T-helper 17 cell (primary cell): ENCODE measurements around the gene FKBP5. TPM values are rescaled to one million over a fixed set of nuclear protein-coding genes. Genes with fewer than 3 reads are reported as not detected.

Experiments
- ATAC-seq: fragments of 150-1000 bp; cut with Tn5 transposase; 2 replicates; pipeline ENCODE4 v1.10.0; 2021; ENCODE audit warnings: mild to moderate bottlenecking, moderate library complexity
- DNase-seq, 3 donors: peaks; one replicate each; pipeline versions ENCODE4 v3.0.0 to v3.0.0-alpha.2; 2020 to 2021
- H3K9me3 ChIP-seq: one replicate; pipeline ENCODE4 v1.7.0; 2013; ENCODE audit warnings: low read length, mild to moderate bottlenecking; ENCODE audit not compliant: control insufficient read depth, poor library complexity, severe bottlenecking
- H3K27ac Mint-ChIP-seq: one replicate; pipeline ENCODE4 v1.8.0; 2022; ENCODE audit warnings: mild to moderate bottlenecking, moderate library complexity, mixed read lengths
- H3K27me3 Mint-ChIP-seq: one replicate; pipeline ENCODE4 v1.8.0; 2022; ENCODE audit warnings: mixed read lengths
- H3K36me3 Mint-ChIP-seq: one replicate; pipeline ENCODE4 v1.8.0; 2022; ENCODE audit warnings: low read depth, mixed read lengths
- H3K4me1 Mint-ChIP-seq: one replicate; pipeline ENCODE4 v1.8.0; 2022; ENCODE audit warnings: mild to moderate bottlenecking, mixed read lengths
- H3K4me3 Mint-ChIP-seq: one replicate; pipeline ENCODE4 v1.8.0; 2022; ENCODE audit warnings: mild to moderate bottlenecking, moderate library complexity, mixed read lengths
- total RNA-seq, 4 donors: library from RNA in 2 of 4; stranded (reverse) in 2 of 4; gene quantifications; one replicate each; pipeline ENCODE4 v1.2.3 and lab custom pipeline; 2022 to 2026

FKBP5 gene
- total RNA-seq, 2 donors from 2014 or later = 53.3 to 60.8 TPM

DNA sequence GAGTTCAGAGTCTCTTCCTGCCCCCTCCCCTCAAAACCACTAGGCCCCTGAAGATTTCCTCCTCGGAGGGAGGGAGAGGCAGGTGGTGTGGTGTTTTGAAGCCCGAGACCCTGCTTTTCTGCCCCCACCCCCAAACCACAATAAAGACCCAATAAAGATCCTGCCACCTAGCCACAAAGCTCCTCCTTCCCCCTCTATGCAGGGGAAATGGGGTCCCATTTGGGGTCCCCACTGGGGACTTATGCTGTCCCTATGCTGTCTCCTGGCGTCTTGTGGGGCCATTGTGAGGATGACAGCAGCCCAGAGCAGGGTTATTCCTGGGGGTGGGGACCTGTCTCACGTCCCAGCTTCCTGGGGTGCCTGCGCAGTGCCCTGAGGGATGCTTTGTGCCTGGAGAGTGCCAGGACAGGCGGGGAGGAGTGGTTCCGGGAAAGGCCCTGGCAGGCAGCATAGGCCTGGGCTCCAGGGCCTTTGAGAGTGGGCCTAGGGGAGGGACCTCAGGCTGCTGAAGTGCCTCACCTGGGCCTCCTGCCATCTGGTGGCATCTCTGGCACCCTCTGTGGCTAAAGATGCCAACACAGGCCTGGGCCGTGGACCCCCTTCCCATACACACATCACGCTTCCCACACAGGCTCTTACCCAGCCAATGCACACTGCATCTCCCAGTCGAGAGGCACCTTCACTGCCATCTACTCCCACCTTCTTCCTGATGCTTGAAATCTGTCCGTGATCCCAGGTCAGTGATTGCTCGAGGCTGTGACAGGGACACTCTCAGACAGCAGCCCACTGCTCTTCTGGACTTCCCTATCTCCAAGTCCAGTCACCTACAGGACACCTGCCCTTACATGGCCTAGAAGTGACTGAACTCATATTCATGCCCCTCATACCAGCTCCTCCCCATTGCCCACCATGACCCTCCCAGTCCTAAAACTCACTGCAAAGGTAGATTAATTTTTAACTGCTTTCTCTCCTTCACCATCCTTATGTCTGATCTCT is 40.3 kb upstream of the FKBP5 start:
- no peaks in the 10 kb centered on the region for H3K9me3 ChIP-seq
- DNase-seq (peak in 1 of 3 donors; percentile 26), ATAC-seq (no peak)
- Mint-ChIP-seq H3K4me1 (peaks cover 71% of the 10 kb centered on the region), H3K27me3 (no peaks in the 10 kb centered on the region), H3K36me3 (no peaks in the 10 kb centered on the region), H3K27ac (peak overlapping the region; percentile 98), H3K4me3 (peak overlapping the region; percentile 91)

DNA sequence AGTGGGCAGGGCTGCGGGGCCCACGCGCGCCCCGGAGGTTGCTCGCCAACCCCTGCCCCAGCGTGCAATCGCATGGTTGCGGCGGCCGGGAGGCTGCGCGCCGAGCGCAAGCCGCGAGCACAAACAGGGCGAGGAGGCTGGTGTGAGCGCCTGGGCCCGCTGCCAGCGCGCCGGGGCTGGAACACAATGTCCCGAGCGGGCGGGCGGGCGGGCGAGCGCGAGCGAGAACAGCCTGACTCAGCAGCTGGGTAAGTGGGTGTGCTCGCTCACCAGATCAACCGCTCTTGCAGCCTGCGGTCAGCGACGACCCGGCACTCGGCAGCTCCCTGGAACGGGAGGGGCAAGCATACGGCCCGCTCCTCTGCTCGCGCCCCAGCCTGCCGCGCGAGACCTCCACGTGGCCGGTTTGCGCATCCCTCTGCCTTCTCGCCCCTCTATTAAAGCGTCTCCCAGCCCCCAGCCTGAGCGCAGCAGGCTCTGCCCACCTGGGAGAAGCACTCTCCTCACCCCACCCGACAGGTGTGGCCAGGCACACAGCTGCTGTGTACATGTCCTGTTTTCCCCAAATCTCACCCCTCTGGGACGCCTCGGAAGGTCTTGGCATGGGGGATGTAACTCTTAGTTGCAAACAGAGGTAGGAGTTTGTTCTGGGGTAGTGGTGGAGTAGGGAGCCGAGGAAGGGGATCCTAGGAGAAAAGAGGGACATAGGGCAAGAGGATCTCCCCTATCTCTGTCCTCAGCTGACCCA is 39.4 kb upstream of the FKBP5 start:
- H3K27ac Mint-ChIP-seq = peak overlapping the region; percentile 98

DNA sequence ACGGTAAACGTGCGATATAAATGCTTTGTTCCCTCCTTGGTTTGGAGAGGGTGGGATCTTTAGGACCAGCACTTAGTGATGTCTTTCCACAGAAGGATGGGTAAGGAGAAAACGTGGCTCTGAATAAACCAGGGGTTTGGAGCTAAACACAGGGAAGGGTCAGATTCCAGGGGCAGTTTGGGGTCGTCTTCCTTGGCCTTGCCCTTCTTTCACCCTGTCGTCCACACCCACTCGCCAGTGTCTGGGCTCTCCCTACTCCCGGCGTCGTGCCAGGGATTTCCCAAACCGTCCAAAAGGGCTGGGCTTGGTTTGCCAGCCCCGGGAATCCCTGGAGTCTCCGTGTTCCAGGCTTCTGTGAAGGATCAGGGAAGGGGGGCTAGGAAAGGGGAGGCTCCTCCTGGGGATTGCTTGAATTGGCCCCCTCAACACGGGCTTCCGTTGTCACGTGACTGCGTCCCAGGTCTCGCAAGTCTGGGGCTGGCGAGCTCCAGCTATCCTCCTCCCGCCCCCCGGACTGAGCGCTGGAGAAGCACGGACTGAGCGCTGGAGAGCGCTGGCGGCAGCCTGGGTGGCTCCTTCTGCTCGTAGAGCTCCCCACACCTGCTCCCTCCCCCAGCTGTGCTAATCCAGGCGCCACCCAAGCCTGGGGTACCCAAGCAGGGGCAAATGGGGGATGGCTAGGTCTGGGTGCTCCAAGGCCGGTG is 38.7 kb upstream of the FKBP5 start:
- Mint-ChIP-seq H3K4me3 (peak overlapping the region; percentile 91), H3K4me1 (peaks cover 69% of the 10 kb centered on the region), H3K27me3 (no peaks in the 10 kb centered on the region), H3K27ac (peak overlapping the region; percentile 98), H3K36me3 (peaks cover 3% of the 10 kb centered on the region)
- ATAC-seq = peak; percentile 15
- H3K9me3 ChIP-seq = no peaks in the 10 kb centered on the region
- DNase-seq = peak in 1 of 3 donors; percentile 28

More for the DNA sequence above, 39.4 kb upstream of the FKBP5 start:
- DNase-seq (peak; percentile 74 to 82 (median 76)), ATAC-seq (peak; percentile 66)
- Mint-ChIP-seq H3K4me1 (peaks cover 76% of the 10 kb centered on the region), H3K4me3 (peak overlapping the region; percentile 91), H3K36me3 (peaks cover 3% of the 10 kb centered on the region), H3K27me3 (no peaks in the 10 kb centered on the region)
- no peaks in the 10 kb centered on the region for H3K9me3 ChIP-seq

DNA sequence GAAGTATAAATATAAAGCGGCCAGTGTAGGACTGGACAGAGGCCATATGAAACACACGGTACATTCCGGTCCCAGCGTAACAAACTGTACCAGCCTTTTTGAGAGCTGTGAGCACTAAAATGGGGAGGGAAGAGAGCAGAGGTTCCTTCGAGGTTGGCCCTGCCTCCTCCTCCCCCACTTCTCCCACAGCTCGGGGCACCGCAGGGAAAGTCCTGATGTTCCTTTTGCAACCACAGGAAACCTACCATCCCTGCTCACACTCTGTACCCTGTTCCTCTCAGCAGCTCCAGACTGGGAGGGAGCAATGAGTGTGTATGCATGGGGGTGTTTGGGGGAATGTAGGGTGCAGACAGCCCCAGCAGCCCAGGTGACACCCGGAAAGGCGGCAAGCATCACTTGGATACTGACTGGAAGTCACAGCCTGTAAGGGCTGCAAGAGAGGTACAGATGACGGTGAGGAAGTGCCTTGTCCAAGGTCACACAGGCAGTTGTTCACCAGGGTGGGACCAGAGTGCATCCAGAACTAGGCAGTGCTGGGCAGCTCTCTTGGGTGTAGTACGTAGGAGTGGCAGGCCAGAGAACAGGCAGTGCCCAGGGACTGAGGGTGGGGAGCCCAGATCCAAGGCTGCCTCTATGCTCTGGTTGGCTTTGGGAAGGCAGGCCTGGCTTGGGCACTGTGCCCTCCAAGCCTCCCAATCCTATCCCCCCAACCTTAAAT is 37.2 kb upstream of the FKBP5 start:
- Mint-ChIP-seq H3K4me1 (peaks cover 68% of the 10 kb centered on the region), H3K27me3 (no peaks in the 10 kb centered on the region), H3K36me3 (peaks cover 3% of the 10 kb centered on the region), H3K4me3 (peak overlapping the region; percentile 91), H3K27ac (peak overlapping the region; percentile 98)
- DNase-seq = no peak
- ATAC-seq = no peak
- H3K9me3 ChIP-seq = no peaks in the 10 kb centered on the region

DNA sequence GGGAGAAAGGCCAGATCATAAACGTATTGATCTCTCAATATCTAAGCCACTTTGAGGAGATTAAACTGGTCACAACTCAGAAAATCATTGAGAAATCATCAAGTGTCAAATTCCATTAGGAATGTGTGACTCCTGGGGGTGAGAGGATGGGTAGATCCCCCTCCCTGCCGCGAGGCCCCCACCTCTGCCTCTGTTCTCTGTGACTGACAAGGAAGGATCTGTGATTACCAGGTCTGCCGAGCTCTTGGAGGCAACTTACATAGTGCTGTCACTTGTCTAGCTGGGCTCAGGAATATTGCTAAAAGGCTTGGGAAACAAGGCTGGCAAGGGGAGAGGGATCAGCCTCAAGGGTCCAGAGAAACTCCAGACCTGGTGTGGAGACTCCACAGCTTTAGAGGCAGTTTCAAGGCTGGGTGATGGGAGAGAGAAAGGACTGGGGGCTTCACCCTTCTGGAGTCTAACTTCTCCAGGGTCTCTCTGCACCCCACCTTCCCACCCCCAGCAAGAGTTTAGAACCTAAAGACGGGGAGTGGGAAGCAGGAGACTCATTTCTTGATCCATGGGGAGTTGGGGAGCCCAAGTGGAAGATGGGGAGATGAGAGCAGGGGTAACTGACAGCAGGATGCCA is 36.5 kb upstream of the FKBP5 start:
- Mint-ChIP-seq H3K27me3 (no peaks in the 10 kb centered on the region), H3K36me3 (peaks cover 3% of the 10 kb centered on the region), H3K4me3 (peak overlapping the region; percentile 55), H3K4me1 (peaks cover 69% of the 10 kb centered on the region), H3K27ac (peak overlapping the region; percentile 98)
- DNase-seq = no peak
- no peaks in the 10 kb centered on the region for H3K9me3 ChIP-seq
- no peak for ATAC-seq

DNA sequence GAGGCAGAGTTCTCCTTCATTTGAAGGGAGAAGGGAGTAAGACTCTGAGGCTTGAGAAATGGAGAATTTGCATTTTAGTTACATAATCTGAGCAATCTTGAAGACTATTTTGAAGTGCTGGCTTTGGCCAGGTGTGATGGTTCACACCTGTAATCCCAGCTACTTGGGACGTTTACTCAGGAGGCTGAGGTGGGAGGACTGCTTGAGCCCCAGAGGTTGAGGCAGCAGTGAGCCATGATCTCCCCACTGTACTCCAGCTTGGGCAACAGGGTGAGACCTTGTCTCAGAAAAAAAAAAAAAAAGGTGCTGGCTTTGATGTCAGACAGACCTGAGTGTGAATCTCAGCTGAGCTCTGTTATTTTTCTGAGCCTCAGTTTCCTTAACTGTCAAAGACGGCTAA is 35.8 kb upstream of the FKBP5 start:
- Mint-ChIP-seq H3K27me3 (no peaks in the 10 kb centered on the region), H3K4me1 (peaks cover 69% of the 10 kb centered on the region), H3K4me3 (no peak overlapping the region), H3K27ac (peak overlapping the region; percentile 98), H3K36me3 (peaks cover 3% of the 10 kb centered on the region)
- DNase-seq (no peak), ATAC-seq (no peak)
- H3K9me3 ChIP-seq = no peaks in the 10 kb centered on the region

DNA sequence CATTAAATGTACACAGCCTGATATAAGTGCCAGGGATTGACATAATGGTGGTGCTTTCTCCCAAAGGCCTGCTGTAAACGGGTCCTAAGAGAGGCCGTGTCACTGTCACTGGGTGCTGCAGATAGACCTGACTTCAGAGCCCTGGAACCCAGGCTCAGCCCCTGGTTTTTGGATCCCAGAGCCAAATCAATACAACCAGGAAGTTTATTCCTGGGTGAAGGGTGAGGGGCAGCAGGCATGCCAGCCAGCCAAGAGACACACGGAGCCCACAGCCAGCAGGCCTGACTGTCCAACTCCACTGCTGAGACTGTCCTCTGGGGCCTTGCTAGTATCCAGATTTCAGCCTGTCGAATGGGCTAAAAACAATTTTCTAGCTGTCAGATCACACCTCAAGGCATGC is 35.3 kb upstream of the FKBP5 start:
- H3K36me3 Mint-ChIP-seq = peaks cover 3% of the 10 kb centered on the region
- no peak overlapping the region for H3K4me3 Mint-ChIP-seq
- H3K4me1 Mint-ChIP-seq = peaks cover 67% of the 10 kb centered on the region
- H3K27me3 Mint-ChIP-seq = no peaks in the 10 kb centered on the region
- no peak overlapping the region for H3K27ac Mint-ChIP-seq
- ATAC-seq (no peak), DNase-seq (no peak)
- H3K9me3 ChIP-seq = no peaks in the 10 kb centered on the region

DNA sequence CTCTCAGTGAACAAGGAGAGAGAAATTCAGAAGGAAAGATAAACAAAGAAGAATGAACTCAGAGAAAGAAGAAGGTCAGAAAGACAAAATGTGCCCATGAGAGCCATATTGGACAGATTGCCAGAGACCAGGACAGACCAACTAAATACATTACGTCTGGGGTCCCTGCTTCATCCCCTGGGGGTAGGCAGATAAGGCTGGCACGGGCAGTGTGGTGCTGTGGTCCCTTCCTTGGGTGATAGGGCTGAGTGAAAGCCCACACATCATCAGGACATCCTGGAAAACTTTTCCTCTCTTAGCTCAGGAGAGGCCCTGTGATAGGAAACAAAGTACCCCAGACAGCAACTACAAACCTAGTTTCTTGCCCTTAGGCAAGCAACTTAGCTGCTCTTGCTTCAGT is 34.9 kb upstream of the FKBP5 start:
- H3K9me3 ChIP-seq = no peaks in the 10 kb centered on the region
- ATAC-seq (no peak), DNase-seq (no peak)
- Mint-ChIP-seq H3K36me3 (peaks cover 3% of the 10 kb centered on the region), H3K27me3 (no peaks in the 10 kb centered on the region), H3K4me1 (peaks cover 68% of the 10 kb centered on the region), H3K27ac (peak overlapping the region; percentile 56), H3K4me3 (no peak overlapping the region)

DNA sequence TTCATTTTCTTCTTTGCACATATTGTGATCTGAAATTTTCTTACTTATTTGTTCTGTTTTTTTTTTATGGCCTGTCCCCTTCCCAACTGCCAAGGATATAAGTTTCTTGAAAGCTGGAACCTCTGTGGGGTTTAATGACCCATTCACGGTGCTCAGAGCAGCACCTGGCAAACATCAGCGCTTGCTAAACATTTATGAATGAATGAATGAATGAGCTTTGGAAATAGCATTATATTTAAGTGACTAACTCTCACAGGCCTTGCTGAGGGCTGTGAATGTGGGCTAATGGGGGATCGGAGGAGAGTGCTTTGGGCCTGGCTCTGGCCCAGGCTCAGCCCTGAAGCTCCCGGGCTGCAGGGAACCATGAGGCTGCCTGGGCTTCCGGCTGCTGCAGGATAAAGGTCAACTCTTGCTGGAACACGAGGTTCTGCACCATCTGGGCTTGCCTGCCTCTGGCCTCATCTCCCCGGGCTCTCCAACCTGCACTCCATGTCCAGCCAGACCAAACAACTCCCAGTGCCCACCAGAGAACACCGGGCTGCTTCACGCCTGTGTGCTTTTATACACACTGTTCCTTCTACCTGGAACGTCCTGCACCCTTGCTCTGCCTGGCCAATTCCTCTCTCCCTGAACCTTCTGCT is 33.5 kb upstream of the FKBP5 start:
- Mint-ChIP-seq H3K4me1 (peaks cover 71% of the 10 kb centered on the region), H3K27ac (no peak overlapping the region), H3K4me3 (no peak overlapping the region), H3K27me3 (no peaks in the 10 kb centered on the region), H3K36me3 (peaks cover 3% of the 10 kb centered on the region)
- ATAC-seq (no peak), DNase-seq (no peak)
- no peaks in the 10 kb centered on the region for H3K9me3 ChIP-seq

DNA sequence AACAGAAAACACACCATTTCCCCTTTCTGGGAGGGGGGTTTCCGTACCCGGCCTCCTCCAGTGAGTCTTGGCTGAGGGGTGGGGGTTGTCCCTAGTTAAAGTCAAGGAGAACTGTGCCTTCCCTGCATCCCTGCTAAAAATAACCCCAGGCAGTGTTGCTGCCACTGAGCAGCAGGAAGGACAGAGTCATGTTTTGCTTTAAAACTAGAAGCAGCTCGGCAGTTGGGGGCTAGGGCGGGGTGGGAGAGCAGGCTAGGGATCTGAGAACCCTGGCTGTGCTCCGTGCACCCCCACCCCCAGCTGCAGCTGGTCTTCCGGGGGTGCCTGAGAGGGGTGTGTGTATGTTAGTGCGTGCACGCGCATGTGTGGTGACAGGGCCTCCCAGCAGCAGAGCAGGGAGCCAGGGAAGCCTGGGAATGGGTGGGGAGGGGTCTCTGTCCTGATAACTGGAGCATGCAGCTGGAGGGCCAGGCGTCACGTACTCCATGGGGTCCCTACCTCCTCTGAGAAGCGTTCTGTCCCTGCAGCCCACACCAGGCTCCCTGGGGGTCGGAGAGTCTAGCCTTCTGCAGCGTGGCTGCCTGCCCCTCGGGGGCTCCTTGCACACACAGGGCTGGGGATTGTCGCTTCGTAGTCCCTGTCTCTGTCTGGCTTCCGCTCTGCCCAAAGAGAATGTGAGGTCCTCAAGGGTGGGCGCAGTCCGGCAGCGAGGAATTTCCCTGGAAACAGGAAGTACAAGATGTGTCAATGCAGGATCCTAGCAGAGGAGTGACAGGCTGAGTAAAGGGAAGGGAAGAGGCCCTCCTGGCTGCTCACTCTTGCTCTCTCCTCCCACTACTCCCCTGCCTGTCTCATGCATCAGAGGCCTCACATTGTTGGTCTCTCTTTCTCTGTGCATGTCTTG is 31.4 kb upstream of the FKBP5 start:
- Mint-ChIP-seq H3K36me3 (peaks cover 3% of the 10 kb centered on the region), H3K4me1 (peaks cover 68% of the 10 kb centered on the region), H3K27me3 (no peaks in the 10 kb centered on the region), H3K4me3 (peak overlapping the region; percentile 77), H3K27ac (peak overlapping the region; percentile 90)
- no peaks in the 10 kb centered on the region for H3K9me3 ChIP-seq
- ATAC-seq (peak; percentile 51), DNase-seq (no peak)

DNA sequence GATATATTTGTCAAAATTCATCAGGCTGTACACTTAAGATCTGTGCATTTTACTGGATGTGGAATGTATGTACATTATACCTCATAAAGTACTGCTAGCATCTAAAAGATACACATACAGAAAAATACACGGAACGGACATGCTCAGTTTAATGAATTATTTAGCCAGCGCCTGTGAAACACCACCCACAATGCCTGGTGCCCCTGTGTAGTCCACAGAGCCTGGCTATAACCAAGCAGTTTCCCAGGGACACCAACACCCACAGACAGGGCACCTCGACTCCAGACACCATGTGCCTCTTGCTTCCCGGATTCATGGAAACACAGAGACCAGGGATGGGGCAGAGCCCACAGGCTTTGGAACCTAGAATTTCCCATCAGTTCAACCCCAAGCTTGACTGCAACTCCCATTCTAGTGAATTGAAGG is 30.7 kb upstream of the FKBP5 start:
- no peaks in the 10 kb centered on the region for H3K9me3 ChIP-seq
- Mint-ChIP-seq H3K27me3 (no peaks in the 10 kb centered on the region), H3K4me1 (peaks cover 61% of the 10 kb centered on the region), H3K27ac (peak overlapping the region; percentile 90), H3K4me3 (peak overlapping the region; percentile 77), H3K36me3 (peaks cover 3% of the 10 kb centered on the region)
- ATAC-seq = peak; percentile 30
- no peak for DNase-seq
